Ecto neural progenitor cell (in vitro differentiated cells): ENCODE results near the gene YIPF5.

Experiments used
- DNase-seq: peaks from one replicate; pipeline ENCODE4 v3.0.0-alpha.2; 2018; ENCODE audit warnings: low spot score

YIPF5 gene

GRCh38 chr5:144177548-144177947 lies 7.1 kb upstream of the YIPF5 start:
- no peak for DNase-seq

- no peak for DNase-seq
These were observed 3.3 kb upstream of the YIPF5 start for GRCh38 chr5:144173766-144174165.

- DNase-seq = no peak
These were observed 569 bp downstream of the YIPF5 start for GRCh38 chr5:144169904-144170275.

GRCh38 chr5:144167998-144168397 lies 2.5 kb downstream of the YIPF5 start:
- DNase-seq = no peak

- no peak for DNase-seq
These were observed 3.8 kb downstream of the YIPF5 start for GRCh38 chr5:144166696-144167095.

GRCh38 chr5:144162686-144163085 lies 7.8 kb downstream of the YIPF5 start:
- DNase-seq = no peak

GRCh38 chr5:144156767-144157171 lies 13.7 kb downstream of the YIPF5 start:
- no peak for DNase-seq

- no peak for DNase-seq
These were observed 19.4 kb downstream of the YIPF5 start for GRCh38 chr5:144151026-144151425.

- DNase-seq = no peak
These were observed 25.3 kb downstream of the YIPF5 start for GRCh38 chr5:144144956-144145751.

GRCh38 chr5:144143625-144144024 lies 26.8 kb downstream of the YIPF5 start:
- DNase-seq = no peak

- DNase-seq = no peak
These were observed 27.7 kb downstream of the YIPF5 start for GRCh38 chr5:144142824-144143162.

- no peak for DNase-seq
These were observed 28.2 kb downstream of the YIPF5 start for GRCh38 chr5:144142139-144142823.

- DNase-seq = no peak
These were observed 28.9 kb downstream of the YIPF5 start for GRCh38 chr5:144141585-144141984.

GRCh38 chr5:144139586-144139985 lies 30.9 kb downstream of the YIPF5 start:
- no peak for DNase-seq

GRCh38 chr5:144135113-144135762 lies 35.2 kb downstream of the YIPF5 start:
- no peak for DNase-seq

GRCh38 chr5:144134194-144134826 lies 36.1 kb downstream of the YIPF5 start:
- DNase-seq = no peak

- no peak for DNase-seq
These were observed 37.3 kb downstream of the YIPF5 start for GRCh38 chr5:144133050-144133633.

GRCh38 chr5:144131261-144131660 lies 39.2 kb downstream of the YIPF5 start:
- DNase-seq = no peak

GRCh38 chr5:144130306-144130705 lies 40.2 kb downstream of the YIPF5 start:
- no peak for DNase-seq

- no peak for DNase-seq
These were observed 41.6 kb downstream of the YIPF5 start for GRCh38 chr5:144128844-144129243.

GRCh38 chr5:144126707-144127106 lies 43.8 kb downstream of the YIPF5 start:
- DNase-seq = no peak

- DNase-seq = no peak
These were observed 45.2 kb downstream of the YIPF5 start for GRCh38 chr5:144125163-144125726.
